Measurements from ENCODE around the gene GBX1. TPM values are rescaled to one million over a fixed set of nuclear protein-coding genes. Genes with fewer than 3 reads are reported as not detected.

GBX1 gene
- total RNA-seq, 2 experiments from 2014 or later: not detected

Other genes starting within 250 kb of the GBX1 start
- gene KCNH2, start 189.4 kb downstream of the GBX1 start, total RNA-seq: under 1 TPM; 0.34 to 0.45 TPM
- 10 to 100 TPM; 10.4 to 13.2 TPM for gene NOS3, start 176.7 kb downstream of the GBX1 start, total RNA-seq
- 1 to 10 TPM; 3.5 to 4.6 TPM for gene ATG9B, start 143.2 kb downstream of the GBX1 start, total RNA-seq
- 10 to 100 TPM; 48.4 to 49.5 TPM for gene ABCB8, start 139.2 kb downstream of the GBX1 start, total RNA-seq
- 1 to 10 TPM; 5.3 to 7.6 TPM for gene ASIC3, start 119.2 kb downstream of the GBX1 start, total RNA-seq
- gene CDK5, start 109.8 kb downstream of the GBX1 start, total RNA-seq: 10 to 100 TPM; 12.8 to 14.1 TPM
- gene SLC4A2, start 108.1 kb downstream of the GBX1 start, total RNA-seq: 10 to 100 TPM; 46.7 to 50.5 TPM
- gene FASTK, start 86.9 kb downstream of the GBX1 start, total RNA-seq: 10 to 100 TPM; 56.8 to 57.4 TPM
- 10 to 100 TPM; 53.8 to 60.9 TPM for gene TMUB1, start 84.2 kb downstream of the GBX1 start, total RNA-seq
- gene AGAP3, start 81.2 kb downstream of the GBX1 start, total RNA-seq: 10 to 100 TPM; 29.8 to 36.5 TPM
- gene ASB10, start 19.6 kb upstream of the GBX1 start, total RNA-seq: not detected
- gene H2BK1, start 42.8 kb upstream of the GBX1 start, total RNA-seq: not detected
- 10 to 100 TPM; 41.1 to 41.2 TPM for gene ABCF2, start 59.5 kb upstream of the GBX1 start, total RNA-seq
- 10 to 100 TPM; 33.6 to 34.2 TPM for gene CHPF2, start 64.8 kb upstream of the GBX1 start, total RNA-seq
- gene SMARCD3, start 81.0 kb upstream of the GBX1 start, total RNA-seq: 1 to 10 TPM; 4.4 to 5.5 TPM
- 10 to 100 TPM; 48.0 to 48.6 TPM for gene NUB1, start 174.1 kb upstream of the GBX1 start, total RNA-seq
- gene WDR86, start 242.3 kb upstream of the GBX1 start, total RNA-seq: under 1 TPM; 0.17 to 0.43 TPM